SU-DHL-6 (cell line): ENCODE measurements around the gene MMP14.

Experiments used
- EZH2phosphoT487 ChIP-seq: fragments of 200-600 bp; sonication (generic), shearing (Covaris generic); conservative IDR thresholded peaks from 2 replicates; pipeline ENCODE4 v1.6.1; 2018; ENCODE audit warnings: mild to moderate bottlenecking, antibody characterized with exemption, low read length, moderate library complexity, mixed read lengths
- TF ChIP-seq, protein P1 (sequence below): fragments of 200-600 bp; sonication (generic); IDR thresholded peaks from one replicate; pipeline ENCODE4 v1.5.1; 2017; ENCODE audit warnings: antibody characterized with exemption, mild to moderate bottlenecking, low read length, moderate library complexity; ENCODE audit not compliant: insufficient read depth, poor library complexity, severe bottlenecking

DNA sequence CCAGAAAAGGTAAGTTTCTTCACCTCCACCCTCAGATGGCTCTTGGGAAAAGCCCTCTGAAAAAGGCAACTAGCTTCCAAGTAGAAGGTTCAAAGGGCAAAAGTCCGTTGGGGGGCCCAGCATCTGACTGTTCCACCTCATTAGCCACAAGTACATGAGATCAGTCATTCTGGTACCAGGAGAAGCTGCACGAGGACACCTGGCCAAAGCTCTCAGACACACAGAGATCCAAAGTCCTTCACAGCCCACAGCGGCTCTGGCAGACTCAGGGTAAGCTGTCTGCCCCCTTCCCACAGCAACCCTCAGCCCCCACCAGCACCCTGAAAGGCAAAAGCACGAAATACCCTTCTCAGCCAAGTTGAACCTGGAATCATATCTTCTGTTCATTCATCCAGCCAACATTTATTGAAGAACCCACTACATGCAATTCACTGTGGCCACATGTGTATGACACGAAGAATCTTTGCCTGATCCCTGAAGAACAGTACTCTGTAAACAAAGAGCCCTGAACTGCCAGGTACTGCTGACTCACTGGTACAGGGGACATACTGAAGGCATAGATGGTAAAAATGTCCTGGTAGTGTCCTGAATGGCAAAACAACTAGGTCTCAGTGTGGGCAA is 40.2 kb upstream of the MMP14 start:
- TF ChIP-seq, protein P1, sequence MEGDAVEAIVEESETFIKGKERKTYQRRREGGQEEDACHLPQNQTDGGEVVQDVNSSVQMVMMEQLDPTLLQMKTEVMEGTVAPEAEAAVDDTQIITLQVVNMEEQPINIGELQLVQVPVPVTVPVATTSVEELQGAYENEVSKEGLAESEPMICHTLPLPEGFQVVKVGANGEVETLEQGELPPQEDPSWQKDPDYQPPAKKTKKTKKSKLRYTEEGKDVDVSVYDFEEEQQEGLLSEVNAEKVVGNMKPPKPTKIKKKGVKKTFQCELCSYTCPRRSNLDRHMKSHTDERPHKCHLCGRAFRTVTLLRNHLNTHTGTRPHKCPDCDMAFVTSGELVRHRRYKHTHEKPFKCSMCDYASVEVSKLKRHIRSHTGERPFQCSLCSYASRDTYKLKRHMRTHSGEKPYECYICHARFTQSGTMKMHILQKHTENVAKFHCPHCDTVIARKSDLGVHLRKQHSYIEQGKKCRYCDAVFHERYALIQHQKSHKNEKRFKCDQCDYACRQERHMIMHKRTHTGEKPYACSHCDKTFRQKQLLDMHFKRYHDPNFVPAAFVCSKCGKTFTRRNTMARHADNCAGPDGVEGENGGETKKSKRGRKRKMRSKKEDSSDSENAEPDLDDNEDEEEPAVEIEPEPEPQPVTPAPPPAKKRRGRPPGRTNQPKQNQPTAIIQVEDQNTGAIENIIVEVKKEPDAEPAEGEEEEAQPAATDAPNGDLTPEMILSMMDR: no peak
- TF ChIP-seq EZH2phosphoT487: no peak
